ENCODE results near the gene RPUSD4. TPM values are rescaled to one million over a fixed set of nuclear protein-coding genes. Genes with fewer than 3 reads are reported as not detected.

RPUSD4 gene
- total and polyA plus RNA-seq, 7 experiments from 2014 or later, result 15.4 to 49.6 (median 33.8) TPM

GRCh38 chr11:126253265-126253664 is 41.8 kb upstream of the RPUSD4 start:
- ATAC-seq, result no peak
- ChIA-PET CTCF (no interaction called here), POLR2A (no interaction called here)
- H3K4me3 ChIP-seq (ENCODE audit: low read length), result no peak overlapping the region
- DNase-seq, result no peak
- H3K36me3 Mint-ChIP-seq, result peaks cover 0 to 7% (median 4%) of the 10 kb centered on the region in 5 donors
- no peaks in the 10 kb centered on the region for H3K27me3 ChIP-seq (ENCODE audit: control insufficient read depth in 2 of 2, insufficient read depth in 2 of 2, low read length in 2 of 2)
- H3K27me3 Mint-ChIP-seq, result no peaks in the 10 kb centered on the region
- H3K4me3 Mint-ChIP-seq, result no peak overlapping the region
- H3K36me3 ChIP-seq (ENCODE audit: control insufficient read depth in 2 of 3, insufficient read depth in 3 of 3, low read length in 3 of 3), result peaks cover 0 to 5% (median 0%) of the 10 kb centered on the region in 3 experiments
- peaks cover 0 to 2% (median 0%) of the 10 kb centered on the region in 7 donors for H3K4me1 Mint-ChIP-seq
- H3K27ac ChIP-seq (ENCODE audit: low read depth, low read length), result no peak overlapping the region
- no peaks in the 10 kb centered on the region for H3K9me3 Mint-ChIP-seq
- H3K9me3 ChIP-seq (ENCODE audit: control insufficient read depth in 2 of 3, low read length in 3 of 3), result no peaks in the 10 kb centered on the region
- intact Hi-C loops (cut with micrococcal nuclease), result no loop called here
- H3K4me1 ChIP-seq (ENCODE audit: control insufficient read depth in 2 of 2, insufficient read depth in 2 of 2, low read length in 2 of 2), result no peaks in the 10 kb centered on the region
- H3K27ac Mint-ChIP-seq, result no peak overlapping the region

DNA sequence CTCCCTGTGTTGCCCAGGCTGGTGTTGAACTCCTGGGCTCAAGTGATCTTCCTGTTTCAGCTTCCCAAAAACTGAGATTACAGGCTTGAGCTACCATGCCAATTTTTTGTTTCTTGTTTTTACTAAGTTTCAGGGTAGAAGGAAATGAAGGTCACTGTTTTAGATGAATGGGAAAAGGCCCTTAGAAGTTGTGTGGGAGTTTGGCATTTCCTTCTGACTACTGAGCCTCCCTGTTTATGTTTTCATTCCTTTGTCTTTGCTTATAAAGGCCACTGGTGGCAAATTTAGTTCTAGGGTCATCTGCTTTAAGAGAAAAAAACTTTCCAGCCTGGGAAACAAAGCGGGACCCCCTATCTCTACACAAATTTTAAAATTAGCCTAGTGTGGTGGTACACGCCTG is 35.2 kb upstream of the RPUSD4 start:
- Mint-ChIP-seq H3K4me3 (no peak overlapping the region), H3K9me3 (no peaks in the 10 kb centered on the region), H3K4me1 (no peaks in the 10 kb centered on the region), H3K36me3 (peaks cover 0 to 23% (median 8%) of the 10 kb centered on the region in 5 donors), H3K27ac (no peak overlapping the region), H3K27me3 (no peaks in the 10 kb centered on the region)
- H3K36me3 ChIP-seq (ENCODE audit: control insufficient read depth in 2 of 3, insufficient read depth in 3 of 3, low read length in 3 of 3), result peaks cover 0 to 6% (median 0%) of the 10 kb centered on the region in 3 experiments
- H3K4me1 ChIP-seq (ENCODE audit: control insufficient read depth in 2 of 2, insufficient read depth in 2 of 2, low read length in 2 of 2), result no peaks in the 10 kb centered on the region
- H3K27me3 ChIP-seq (ENCODE audit: control insufficient read depth in 2 of 2, insufficient read depth in 2 of 2, low read length in 2 of 2), result no peaks in the 10 kb centered on the region
- intact Hi-C loops (cut with micrococcal nuclease), result no loop called here
- H3K27ac ChIP-seq (ENCODE audit: low read depth, low read length), result no peak overlapping the region
- POLR2A ChIA-PET, result interaction anchor here (1.2 kb wide), 1 partner anchor 11 kb away, joined by 3 read pairs; no protein-coding TSS in a partner anchor
- H3K9me3 ChIP-seq (ENCODE audit: control insufficient read depth in 2 of 3, low read length in 3 of 3), result no peaks in the 10 kb centered on the region
- ATAC-seq (no peak), DNase-seq (no peak)
- H3K4me3 ChIP-seq (ENCODE audit: low read length), result no peak overlapping the region
- CTCF ChIA-PET, result no interaction called here

- Mint-ChIP-seq H3K4me1 (peaks cover 0 to 6% (median 4%) of the 10 kb centered on the region in 7 donors), H3K4me3 (no peak overlapping the region), H3K9me3 (no peaks in the 10 kb centered on the region), H3K27me3 (no peaks in the 10 kb centered on the region), H3K27ac (no peak overlapping the region), H3K36me3 (peaks cover 8 to 29% (median 14%) of the 10 kb centered on the region in 5 donors)
- Histone ChIP-seq H3K27me3 (ENCODE audit: control insufficient read depth in 2 of 2, insufficient read depth in 2 of 2, low read length in 2 of 2) (no peaks in the 10 kb centered on the region), H3K36me3 (ENCODE audit: control insufficient read depth in 2 of 3, insufficient read depth in 3 of 3, low read length in 3 of 3) (peaks cover 0 to 3% (median 0%) of the 10 kb centered on the region in 3 experiments), H3K4me3 (ENCODE audit: low read length) (no peak overlapping the region), H3K4me1 (ENCODE audit: control insufficient read depth in 2 of 2, insufficient read depth in 2 of 2, low read length in 2 of 2) (no peaks in the 10 kb centered on the region), H3K9me3 (ENCODE audit: control insufficient read depth in 2 of 3, low read length in 3 of 3) (no peaks in the 10 kb centered on the region), H3K27ac (ENCODE audit: low read depth, low read length) (no peak overlapping the region)
- ATAC-seq, result no peak
- ChIA-PET POLR2A (no interaction called here), CTCF (no interaction called here)
- intact Hi-C loops (cut with micrococcal nuclease), result no loop called here
- DNase-seq, result no peak
Observed at GRCh38 chr11:126233391-126233790, 21.9 kb upstream of the RPUSD4 start.

- Mint-ChIP-seq H3K4me3 (no peak overlapping the region), H3K4me1 (peaks cover 0 to 6% (median 4%) of the 10 kb centered on the region in 7 donors), H3K27me3 (no peaks in the 10 kb centered on the region), H3K9me3 (no peaks in the 10 kb centered on the region), H3K27ac (no peak overlapping the region), H3K36me3 (peaks cover 7 to 29% (median 14%) of the 10 kb centered on the region in 5 donors)
- H3K9me3 ChIP-seq (ENCODE audit: control insufficient read depth in 2 of 3, low read length in 3 of 3), result no peaks in the 10 kb centered on the region
- H3K27me3 ChIP-seq (ENCODE audit: control insufficient read depth in 2 of 2, insufficient read depth in 2 of 2, low read length in 2 of 2), result no peaks in the 10 kb centered on the region
- peaks cover 0 to 3% (median 0%) of the 10 kb centered on the region in 3 experiments for H3K36me3 ChIP-seq (ENCODE audit: control insufficient read depth in 2 of 3, insufficient read depth in 3 of 3, low read length in 3 of 3)
- intact Hi-C loops (cut with micrococcal nuclease), result no loop called here
- ATAC-seq, result no peak
- ChIA-PET POLR2A (no interaction called here), CTCF (no interaction called here)
- H3K4me1 ChIP-seq (ENCODE audit: control insufficient read depth in 2 of 2, insufficient read depth in 2 of 2, low read length in 2 of 2), result no peaks in the 10 kb centered on the region
- H3K27ac ChIP-seq (ENCODE audit: low read depth, low read length), result no peak overlapping the region
- no peak overlapping the region for H3K4me3 ChIP-seq (ENCODE audit: low read length)
- no peak for DNase-seq
Observed at GRCh38 chr11:126232683-126233082, 21.2 kb upstream of the RPUSD4 start.

- no peaks in the 10 kb centered on the region for H3K27me3 ChIP-seq (ENCODE audit: control insufficient read depth in 2 of 2, insufficient read depth in 2 of 2, low read length in 2 of 2)
- intact Hi-C loops (cut with micrococcal nuclease), result no loop called here
- H3K36me3 ChIP-seq (ENCODE audit: control insufficient read depth in 2 of 3, insufficient read depth in 3 of 3, low read length in 3 of 3), result peaks cover 0 to 3% (median 0%) of the 10 kb centered on the region in 3 experiments
- no peaks in the 10 kb centered on the region for H3K4me1 ChIP-seq (ENCODE audit: control insufficient read depth in 2 of 2, insufficient read depth in 2 of 2, low read length in 2 of 2)
- H3K27ac ChIP-seq (ENCODE audit: low read depth, low read length), result no peak overlapping the region
- Mint-ChIP-seq H3K9me3 (no peaks in the 10 kb centered on the region), H3K27ac (no peak overlapping the region), H3K27me3 (no peaks in the 10 kb centered on the region), H3K4me3 (no peak overlapping the region), H3K36me3 (peaks cover 7 to 29% (median 14%) of the 10 kb centered on the region in 5 donors), H3K4me1 (peaks cover 0 to 6% (median 4%) of the 10 kb centered on the region in 7 donors)
- CTCF ChIA-PET, result no interaction called here
- ATAC-seq (no peak), DNase-seq (no peak)
- H3K4me3 ChIP-seq (ENCODE audit: low read length), result no peak overlapping the region
- no peaks in the 10 kb centered on the region for H3K9me3 ChIP-seq (ENCODE audit: control insufficient read depth in 2 of 3, low read length in 3 of 3)
- POLR2A ChIA-PET, result no interaction called here
Observed at GRCh38 chr11:126231725-126232459, 20.4 kb upstream of the RPUSD4 start.

GRCh38 chr11:126229858-126230540 is 18.5 kb upstream of the RPUSD4 start:
- peaks cover 0 to 6% (median 4%) of the 10 kb centered on the region in 7 donors for H3K4me1 Mint-ChIP-seq
- Histone ChIP-seq H3K4me1 (ENCODE audit: control insufficient read depth in 2 of 2, insufficient read depth in 2 of 2, low read length in 2 of 2) (no peaks in the 10 kb centered on the region), H3K9me3 (ENCODE audit: control insufficient read depth in 2 of 3, low read length in 3 of 3) (no peaks in the 10 kb centered on the region), H3K27me3 (ENCODE audit: control insufficient read depth in 2 of 2, insufficient read depth in 2 of 2, low read length in 2 of 2) (no peaks in the 10 kb centered on the region), H3K36me3 (ENCODE audit: control insufficient read depth in 2 of 3, insufficient read depth in 3 of 3, low read length in 3 of 3) (peaks cover 0 to 3% (median 0%) of the 10 kb centered on the region in 3 experiments), H3K4me3 (ENCODE audit: low read length) (no peak overlapping the region), H3K27ac (ENCODE audit: low read depth, low read length) (no peak overlapping the region)
- H3K4me3 Mint-ChIP-seq, result no peak overlapping the region
- ChIA-PET POLR2A (no interaction called here), CTCF (no interaction called here)
- no peak overlapping the region for H3K27ac Mint-ChIP-seq
- H3K36me3 Mint-ChIP-seq, result peaks cover 0 to 21% (median 6%) of the 10 kb centered on the region in 5 donors
- no peak for ATAC-seq
- H3K9me3 Mint-ChIP-seq, result peaks cover 0 to 2% (median 0%) of the 10 kb centered on the region in 11 donors
- intact Hi-C loops (cut with micrococcal nuclease), result no loop called here
- no peak for DNase-seq
- no peaks in the 10 kb centered on the region for H3K27me3 Mint-ChIP-seq
